GM18502 (cell line): Measurements from ENCODE around the gene SLC16A3.
"Not testable (repeated sequence)": the region's sequence is repeated elsewhere in the genome, so short reads cannot be mapped to it uniquely, and the experiment has no call there.

Experiments
- ATAC-seq: cut with Tn5 transposase; IDR thresholded peaks from one replicate; pipeline ENCODE4 v1.9.1; 2021; ENCODE audit warnings: mild to moderate bottlenecking; ENCODE audit not compliant: unreplicated experiment, poor library complexity

SLC16A3 gene

GRCh38 chr17:82228842-82229697 is at the start of gene SLC16A3:
TSS of gene SLC16A3 (plus strand) at chr17:82229042. CDS start at chr17:82236009, 6,967 bp downstream.
- ATAC-seq = peak; percentile 48

- no peak for ATAC-seq
These were observed 49.4 kb upstream of the SLC16A3 start for GRCh38 chr17:82179412-82179811.

- ATAC-seq = no peak
These were observed 48.8 kb upstream of the SLC16A3 start for GRCh38 chr17:82179946-82180475.

GRCh38 chr17:82180776-82181528 is 47.9 kb upstream of the SLC16A3 start:
- ATAC-seq = no peak

GRCh38 chr17:82184761-82185160 is 44.1 kb upstream of the SLC16A3 start:
- ATAC-seq = no peak

GRCh38 chr17:82186221-82186620 is 42.6 kb upstream of the SLC16A3 start:
- ATAC-seq = no peak

GRCh38 chr17:82187500-82187899 is 41.3 kb upstream of the SLC16A3 start:
- ATAC-seq = no peak

GRCh38 chr17:82188001-82188961 is 40.6 kb upstream of the SLC16A3 start:
- no peak for ATAC-seq

GRCh38 chr17:82193050-82193449 is 35.8 kb upstream of the SLC16A3 start:
- not testable (repeated sequence) for ATAC-seq

- no peak for ATAC-seq
These were observed 35.2 kb upstream of the SLC16A3 start for GRCh38 chr17:82193520-82194220.

- no peak for ATAC-seq
These were observed 34.1 kb upstream of the SLC16A3 start for GRCh38 chr17:82194765-82195164.

GRCh38 chr17:82195675-82196672 is 32.9 kb upstream of the SLC16A3 start:
- ATAC-seq = no peak

GRCh38 chr17:82198092-82198491 is 30.8 kb upstream of the SLC16A3 start:
- no peak for ATAC-seq

GRCh38 chr17:82199496-82199895 is 29.3 kb upstream of the SLC16A3 start:
- ATAC-seq = no peak

GRCh38 chr17:82200135-82200534 is 28.7 kb upstream of the SLC16A3 start:
- no peak for ATAC-seq

- ATAC-seq = no peak
These were observed 27.9 kb upstream of the SLC16A3 start for GRCh38 chr17:82200743-82201497.

GRCh38 chr17:82201498-82201910 is 27.3 kb upstream of the SLC16A3 start:
- ATAC-seq = no peak

GRCh38 chr17:82202981-82203380 is 25.9 kb upstream of the SLC16A3 start:
- no peak for ATAC-seq
